Gastrocnemius medialis (tissue), 4 donors: ENCODE results near the gene RIN3.

Experiments
- POLR2A ChIP-seq, 2 donors: fragments of 450-650 bp; IDR thresholded peaks; one replicate each; pipeline ENCODE4 v1.6.1; 2017; ENCODE audit warnings: antibody characterized with exemption in 2 of 2, mild to moderate bottlenecking in 2 of 2, moderate library complexity in 2 of 2
- TF ChIP-seq, protein P1 (sequence below), 5 experiments: fragments of 450-650 bp in 3 of 5; fragments of 200-600 bp in 2 of 5; sonication (generic) in 2 of 5; IDR thresholded peaks in 4 of 5; conservative IDR thresholded peaks in 1 of 5; 1 replicate in 4 of 5; 2 replicates in 1 of 5; pipeline ENCODE4 v1.5.1; 2016 to 2019; ENCODE audit warnings: antibody characterized with exemption in 5 of 5, mild to moderate bottlenecking in 3 of 5, moderate library complexity in 3 of 5

DNA sequence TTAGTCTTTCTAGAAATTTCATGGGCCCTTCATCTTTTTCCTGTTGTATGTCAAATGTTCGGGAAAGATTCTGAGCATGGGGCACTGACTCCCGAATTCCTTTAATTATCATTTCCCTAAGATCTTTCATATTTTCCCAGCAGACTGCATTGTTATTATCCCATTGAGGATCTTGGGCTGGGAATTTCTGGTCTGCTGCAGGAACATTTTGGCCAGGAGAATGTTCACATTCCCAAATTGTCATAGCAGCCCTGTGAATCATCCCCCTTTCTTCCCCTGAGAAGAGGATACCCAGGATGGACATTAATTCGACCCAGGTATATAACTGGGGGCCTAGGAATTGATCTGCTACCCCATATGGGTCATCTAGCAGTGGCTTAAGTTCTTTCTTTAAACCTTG lies 112.5 kb downstream of the RIN3 start:
- TF ChIP-seq, protein P1, sequence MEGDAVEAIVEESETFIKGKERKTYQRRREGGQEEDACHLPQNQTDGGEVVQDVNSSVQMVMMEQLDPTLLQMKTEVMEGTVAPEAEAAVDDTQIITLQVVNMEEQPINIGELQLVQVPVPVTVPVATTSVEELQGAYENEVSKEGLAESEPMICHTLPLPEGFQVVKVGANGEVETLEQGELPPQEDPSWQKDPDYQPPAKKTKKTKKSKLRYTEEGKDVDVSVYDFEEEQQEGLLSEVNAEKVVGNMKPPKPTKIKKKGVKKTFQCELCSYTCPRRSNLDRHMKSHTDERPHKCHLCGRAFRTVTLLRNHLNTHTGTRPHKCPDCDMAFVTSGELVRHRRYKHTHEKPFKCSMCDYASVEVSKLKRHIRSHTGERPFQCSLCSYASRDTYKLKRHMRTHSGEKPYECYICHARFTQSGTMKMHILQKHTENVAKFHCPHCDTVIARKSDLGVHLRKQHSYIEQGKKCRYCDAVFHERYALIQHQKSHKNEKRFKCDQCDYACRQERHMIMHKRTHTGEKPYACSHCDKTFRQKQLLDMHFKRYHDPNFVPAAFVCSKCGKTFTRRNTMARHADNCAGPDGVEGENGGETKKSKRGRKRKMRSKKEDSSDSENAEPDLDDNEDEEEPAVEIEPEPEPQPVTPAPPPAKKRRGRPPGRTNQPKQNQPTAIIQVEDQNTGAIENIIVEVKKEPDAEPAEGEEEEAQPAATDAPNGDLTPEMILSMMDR (IDR thresholded peaks at IDR 0.05 in 4 of 5, conservative IDR thresholded peaks at IDR 0.05 in 1 of 5) = no peak
- no peak for TF ChIP-seq POLR2A (IDR thresholded peaks at IDR 0.05)
